DND-41 (cell line): ENCODE measurements around the gene LRRTM4.
"Not testable (repeated sequence)": the region's sequence is repeated elsewhere in the genome, so short reads cannot be mapped to it uniquely, and the experiment has no call there.

Experiments used
- ATAC-seq: fragments of 200-7000 bp; cut with Tn5 transposase; 3 replicates; pipeline ENCODE4 v1.9.1; 2021; ENCODE audit warnings: low read depth; ENCODE audit not compliant: insufficient read depth
- DNase-seq: peaks from one replicate; pipeline ENCODE4 v3.0.0-alpha.2; 2020
- H2AFZ ChIP-seq: 2 replicates; pipeline ENCODE4 v1.6.0; 2012; ENCODE audit warnings: low read depth, low read length
- H3K27ac ChIP-seq: 2 replicates; pipeline ENCODE4 v1.5.1; 2012; ENCODE audit warnings: low read length, inconsistent platforms
- H3K27me3 ChIP-seq: fragments of 200-600 bp; sonication (generic); 2 replicates; pipeline ENCODE4 v1.6.0; 2012; ENCODE audit warnings: low read length, mild to moderate bottlenecking, inconsistent platforms; ENCODE audit not compliant: insufficient read depth, poor library complexity
- H3K36me3 ChIP-seq: 2 replicates; pipeline ENCODE4 v1.5.1; 2012; ENCODE audit warnings: low read length, inconsistent platforms; ENCODE audit not compliant: insufficient read depth
- H3K4me1 ChIP-seq: 2 replicates; pipeline ENCODE4 v1.5.1; 2012; ENCODE audit warnings: mild to moderate bottlenecking, low read length; ENCODE audit not compliant: insufficient read depth
- H3K4me2 ChIP-seq: 2 replicates; pipeline ENCODE4 v1.6.0; 2012; ENCODE audit warnings: mild to moderate bottlenecking, moderate library complexity, low read length, inconsistent platforms; ENCODE audit not compliant: insufficient read depth
- H3K4me3 ChIP-seq, 2 experiments: fragments of 200-600 bp in 1 of 2; shearing (Covaris generic) in 1 of 2; 2 replicates each; pipeline ENCODE4 v1.5.1; 2012 to 2016; ENCODE audit warnings: inconsistent platforms in 2 of 2, low read length in 2 of 2, mild to moderate bottlenecking in 2 of 2, low read depth in 1 of 2, moderate library complexity in 1 of 2
- H3K79me2 ChIP-seq: 2 replicates; pipeline ENCODE4 v1.6.0; 2012; ENCODE audit warnings: low read length, inconsistent platforms; ENCODE audit not compliant: insufficient read depth
- H3K9ac ChIP-seq: 2 replicates; pipeline ENCODE4 v1.6.0; 2012; ENCODE audit warnings: low read depth, mild to moderate bottlenecking, inconsistent platforms, low read length, moderate library complexity
- H3K9me3 ChIP-seq: 2 replicates; pipeline ENCODE4 v1.5.1; 2012; ENCODE audit warnings: low read length, moderate library complexity, mild to moderate bottlenecking, inconsistent platforms; ENCODE audit not compliant: insufficient read depth, severe bottlenecking
- H4K20me1 ChIP-seq: 2 replicates; pipeline ENCODE4 v1.6.0; 2012; ENCODE audit warnings: low read length; ENCODE audit not compliant: insufficient read depth
- EZH2 ChIP-seq: IDR thresholded peaks from 3 replicates; pipeline ENCODE4 v1.6.1; 2012; ENCODE audit warnings: borderline replicate concordance, low read depth, mild to moderate bottlenecking, moderate library complexity, low read length, inconsistent platforms; ENCODE audit not compliant: severe bottlenecking
- TF ChIP-seq, protein P1 (sequence below): IDR thresholded peaks from 2 replicates; pipeline ENCODE4 v1.5.1; 2012; ENCODE audit warnings: borderline replicate concordance, low read length, moderate library complexity, mild to moderate bottlenecking; ENCODE audit not compliant: poor library complexity, severe bottlenecking; ENCODE audit errors: extremely low read depth

LRRTM4 gene

DNA sequence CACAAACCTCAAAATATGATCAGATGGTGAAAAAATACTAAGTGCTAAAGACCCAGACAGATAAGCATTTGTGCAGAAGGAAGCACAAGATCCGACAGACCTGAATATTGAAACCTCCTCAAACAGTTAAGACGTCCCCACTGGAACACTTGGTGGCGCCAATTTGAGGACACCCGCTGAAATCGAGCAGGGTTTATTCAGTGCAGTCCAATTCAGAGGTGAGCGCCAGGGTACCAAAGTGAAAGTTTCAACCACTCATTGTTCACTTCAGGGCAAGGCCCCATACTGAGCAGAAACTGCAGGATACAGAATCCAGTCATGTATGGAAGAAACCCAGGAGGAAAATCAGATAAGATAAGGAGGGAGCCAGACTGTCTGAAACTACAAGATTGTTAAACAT, 417.6 kb downstream of the LRRTM4 start:
- DNase-seq (no peak), ATAC-seq (no peak)
- H3K79me2 ChIP-seq = no peaks in the 10 kb centered on the region
- H3K9me3 ChIP-seq = no peaks in the 10 kb centered on the region
- H2AFZ ChIP-seq = no peak overlapping the region
- no peak overlapping the region for H3K4me3 ChIP-seq
- TF ChIP-seq, protein P1, sequence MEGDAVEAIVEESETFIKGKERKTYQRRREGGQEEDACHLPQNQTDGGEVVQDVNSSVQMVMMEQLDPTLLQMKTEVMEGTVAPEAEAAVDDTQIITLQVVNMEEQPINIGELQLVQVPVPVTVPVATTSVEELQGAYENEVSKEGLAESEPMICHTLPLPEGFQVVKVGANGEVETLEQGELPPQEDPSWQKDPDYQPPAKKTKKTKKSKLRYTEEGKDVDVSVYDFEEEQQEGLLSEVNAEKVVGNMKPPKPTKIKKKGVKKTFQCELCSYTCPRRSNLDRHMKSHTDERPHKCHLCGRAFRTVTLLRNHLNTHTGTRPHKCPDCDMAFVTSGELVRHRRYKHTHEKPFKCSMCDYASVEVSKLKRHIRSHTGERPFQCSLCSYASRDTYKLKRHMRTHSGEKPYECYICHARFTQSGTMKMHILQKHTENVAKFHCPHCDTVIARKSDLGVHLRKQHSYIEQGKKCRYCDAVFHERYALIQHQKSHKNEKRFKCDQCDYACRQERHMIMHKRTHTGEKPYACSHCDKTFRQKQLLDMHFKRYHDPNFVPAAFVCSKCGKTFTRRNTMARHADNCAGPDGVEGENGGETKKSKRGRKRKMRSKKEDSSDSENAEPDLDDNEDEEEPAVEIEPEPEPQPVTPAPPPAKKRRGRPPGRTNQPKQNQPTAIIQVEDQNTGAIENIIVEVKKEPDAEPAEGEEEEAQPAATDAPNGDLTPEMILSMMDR = no peak
- TF ChIP-seq EZH2 = no peak
- no peaks in the 10 kb centered on the region for H3K27me3 ChIP-seq
- H3K36me3 ChIP-seq = no peaks in the 10 kb centered on the region
- no peaks in the 10 kb centered on the region for H3K4me1 ChIP-seq
- no peak overlapping the region for H3K4me2 ChIP-seq
- H3K27ac ChIP-seq = no peak overlapping the region
- no peaks in the 10 kb centered on the region for H4K20me1 ChIP-seq
- no peak overlapping the region for H3K9ac ChIP-seq

DNA sequence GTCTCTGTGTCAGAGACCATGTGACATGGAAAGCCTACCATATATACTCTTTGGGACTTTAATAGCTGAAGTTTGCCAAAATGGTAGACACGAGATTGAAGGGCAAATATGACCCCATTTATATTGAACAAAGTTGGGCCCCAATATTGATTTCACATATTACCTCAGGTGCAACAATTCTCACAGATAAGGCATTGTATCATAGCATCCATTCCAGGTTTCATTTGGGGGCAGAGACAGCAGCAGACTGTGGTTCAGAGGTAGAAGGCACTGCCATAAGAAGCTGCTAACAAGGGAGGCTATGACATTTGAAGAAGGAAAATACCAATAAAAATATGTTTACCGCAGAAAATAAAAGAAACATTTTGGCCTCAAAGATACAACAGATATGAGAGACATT, 419.2 kb downstream of the LRRTM4 start:
- H3K4me1 ChIP-seq = no peaks in the 10 kb centered on the region
- ATAC-seq = no peak
- no peak overlapping the region for H3K27ac ChIP-seq
- H2AFZ ChIP-seq = no peak overlapping the region
- H4K20me1 ChIP-seq = no peaks in the 10 kb centered on the region
- DNase-seq = no peak
- no peaks in the 10 kb centered on the region for H3K79me2 ChIP-seq
- H3K36me3 ChIP-seq = no peaks in the 10 kb centered on the region
- H3K27me3 ChIP-seq = no peaks in the 10 kb centered on the region
- no peak overlapping the region for H3K4me3 ChIP-seq
- TF ChIP-seq, protein P1 = no peak
- no peak for TF ChIP-seq EZH2
- no peak overlapping the region for H3K9ac ChIP-seq
- no peaks in the 10 kb centered on the region for H3K9me3 ChIP-seq
- no peak overlapping the region for H3K4me2 ChIP-seq

DNA sequence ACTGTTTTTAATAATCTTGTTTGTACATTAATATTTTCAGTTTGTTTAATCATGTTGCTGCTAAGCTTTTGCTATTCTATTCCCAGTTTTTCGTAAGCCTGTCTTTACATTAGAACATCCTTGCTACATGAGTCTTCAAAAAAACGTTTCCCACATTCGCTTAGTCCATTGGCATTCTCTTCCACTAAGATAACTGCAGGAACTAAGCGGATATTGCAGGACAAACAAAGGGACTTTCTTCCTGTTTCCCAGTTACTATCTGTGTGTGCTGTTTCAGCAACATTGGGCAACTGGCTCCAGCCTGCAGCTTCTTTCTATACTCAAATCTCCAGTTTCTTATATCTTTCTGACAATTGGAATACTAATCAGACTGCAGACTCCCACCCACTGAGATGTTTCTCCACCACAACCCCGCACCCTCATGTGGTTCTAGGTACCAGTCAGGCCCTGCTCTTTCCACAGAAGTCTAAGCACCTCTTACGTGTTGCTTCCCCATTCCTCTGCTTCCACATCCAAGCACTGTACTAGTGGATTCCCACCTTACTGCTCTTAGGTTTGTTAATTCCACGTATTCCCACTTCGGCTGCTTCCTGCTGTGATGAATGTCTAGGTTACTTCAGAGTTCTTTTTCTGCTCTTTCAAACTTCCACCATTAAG, 420.3 kb downstream of the LRRTM4 start:
- ATAC-seq (no peak), DNase-seq (no peak)
- Histone ChIP-seq H3K27me3 (no peaks in the 10 kb centered on the region), H3K79me2 (no peaks in the 10 kb centered on the region), H3K4me1 (no peaks in the 10 kb centered on the region), H4K20me1 (no peaks in the 10 kb centered on the region), H3K9ac (no peak overlapping the region), H3K36me3 (no peaks in the 10 kb centered on the region), H3K4me3 (no peak overlapping the region), H3K9me3 (no peaks in the 10 kb centered on the region), H2AFZ (no peak overlapping the region), H3K27ac (no peak overlapping the region), H3K4me2 (no peak overlapping the region)
- TF ChIP-seq EZH2 = no peak
- TF ChIP-seq, protein P1 = no peak

DNA sequence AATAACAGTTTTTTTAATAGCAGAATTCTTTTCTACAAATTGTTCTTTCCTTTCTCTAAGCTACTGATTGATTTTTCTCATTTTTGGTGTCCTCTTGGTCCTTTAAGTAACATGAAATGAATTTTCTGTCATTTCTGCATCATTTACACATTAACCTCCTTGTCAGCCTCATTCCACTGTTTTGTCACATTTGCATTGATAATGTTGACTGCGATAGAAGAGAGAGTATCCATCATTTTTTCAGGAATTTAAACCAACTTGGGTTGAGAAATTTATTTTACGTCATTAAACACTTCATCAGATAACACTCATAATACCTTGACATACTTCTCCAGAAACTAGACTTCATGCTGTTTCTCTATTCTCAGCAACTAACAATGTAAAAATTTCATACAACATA, 422.2 kb downstream of the LRRTM4 start:
- no peak overlapping the region for H3K9ac ChIP-seq
- TF ChIP-seq, protein P1 = no peak
- TF ChIP-seq EZH2 = no peak
- H3K9me3 ChIP-seq = no peaks in the 10 kb centered on the region
- no peaks in the 10 kb centered on the region for H4K20me1 ChIP-seq
- H3K4me1 ChIP-seq = no peaks in the 10 kb centered on the region
- H3K27me3 ChIP-seq = no peaks in the 10 kb centered on the region
- no peak overlapping the region for H3K4me3 ChIP-seq
- no peak for DNase-seq
- H3K4me2 ChIP-seq = no peak overlapping the region
- no peak overlapping the region for H3K27ac ChIP-seq
- no peaks in the 10 kb centered on the region for H3K36me3 ChIP-seq
- no peak overlapping the region for H2AFZ ChIP-seq
- no peak for ATAC-seq
- H3K79me2 ChIP-seq = no peaks in the 10 kb centered on the region

DNA sequence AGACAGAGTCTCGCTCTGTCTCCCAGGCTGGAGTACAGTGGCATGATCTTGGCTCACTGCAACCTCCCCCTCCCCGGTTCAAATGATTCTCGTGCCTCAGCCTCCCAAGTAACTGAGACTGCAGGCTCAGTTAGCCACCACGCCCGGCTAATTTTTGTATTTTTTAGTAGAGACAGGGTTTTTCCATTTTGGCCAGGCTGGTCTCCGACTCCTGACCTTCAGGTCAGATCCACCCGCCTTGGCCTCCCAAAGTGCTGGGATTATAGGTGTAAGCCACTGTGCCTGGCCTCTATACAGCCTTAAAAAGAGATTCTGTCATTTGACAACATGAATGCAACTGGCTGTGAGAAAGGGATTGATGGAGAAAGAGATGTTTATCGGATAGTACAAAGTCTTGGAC, 426.7 kb downstream of the LRRTM4 start:
- not testable (repeated sequence) for H3K4me3 ChIP-seq, DNase-seq, H2AFZ ChIP-seq, H3K9me3 ChIP-seq, H3K79me2 ChIP-seq, H3K36me3 ChIP-seq, ATAC-seq, H3K27me3 ChIP-seq, H3K27ac ChIP-seq, H3K4me2 ChIP-seq, H4K20me1 ChIP-seq, H3K4me1 ChIP-seq, H3K9ac ChIP-seq
